HCT116 (cell line): ENCODE measurements around the gene PRDM1.

Experiments
- CTCF ChIP-seq, 3 experiments: fragments of 200-600 bp in 1 of 3; sonication (generic) in 1 of 3; IDR thresholded peaks in 2 of 3; conservative IDR thresholded peaks in 1 of 3; 2 replicates each; pipeline ENCODE4 v1.5.1; 2012 to 2017; ENCODE audit warnings: low read depth in 2 of 3, low read length in 2 of 3, antibody characterized with exemption in 1 of 3, borderline replicate concordance in 1 of 3, control low read depth in 1 of 3, mild to moderate bottlenecking in 1 of 3, mixed read lengths in 1 of 3, mixed run types in 1 of 3, moderate library complexity in 1 of 3; ENCODE audit not compliant: insufficient read depth in 1 of 3
- EGR1 ChIP-seq: IDR thresholded peaks from 2 replicates; pipeline ENCODE4 v1.6.1; 2012; ENCODE audit warnings: low read depth
- EZH2 ChIP-seq: fragments of 200-600 bp; sonication (generic); IDR thresholded peaks from 2 replicates; pipeline ENCODE4 v1.6.1; 2017; ENCODE audit warnings: antibody characterized with exemption, mixed run types
- MAX ChIP-seq: IDR thresholded peaks from 2 replicates; pipeline ENCODE4 v1.6.1; 2012
- POLR2A ChIP-seq: IDR thresholded peaks from 2 replicates; pipeline ENCODE4 v1.7.0; 2011; ENCODE audit warnings: borderline replicate concordance; ENCODE audit not compliant: insufficient read depth, insufficient read length; ENCODE audit errors: extremely low read depth
- POLR2AphosphoS5 ChIP-seq: IDR thresholded peaks from 2 replicates; pipeline ENCODE4 v1.6.1; 2011; ENCODE audit warnings: mild to moderate bottlenecking, low read depth, low read length, moderate library complexity
- SIN3A ChIP-seq: IDR thresholded peaks from 2 replicates; pipeline ENCODE4 v1.6.1; 2012; ENCODE audit warnings: low read depth
- SRF ChIP-seq: IDR thresholded peaks from 2 replicates; pipeline ENCODE4 v1.6.1; 2012; ENCODE audit warnings: low read depth
- TCF7L2 ChIP-seq: IDR thresholded peaks from 2 replicates; pipeline ENCODE4 v1.7.0; 2011; ENCODE audit warnings: borderline replicate concordance, inconsistent platforms; ENCODE audit not compliant: insufficient read depth, insufficient read length; ENCODE audit errors: extremely low read depth
- YY1 ChIP-seq: IDR thresholded peaks from 2 replicates; pipeline ENCODE4 v1.6.1; 2011; ENCODE audit warnings: low read length, low read depth, moderate library complexity, mild to moderate bottlenecking; ENCODE audit not compliant: insufficient replicate concordance; ENCODE audit errors: extremely low read depth
- ZNF274 ChIP-seq: fragments of 200-500 bp; sonication (Bioruptor generic); IDR thresholded peaks from 2 replicates; pipeline ENCODE4 v1.6.1; 2014; ENCODE audit warnings: mild to moderate bottlenecking, low read depth, low read length, inconsistent platforms
- TF ChIP-seq, protein P1 (sequence below): IDR thresholded peaks from 2 replicates; pipeline ENCODE4 v1.6.1; 2012; ENCODE audit warnings: low read depth

GRCh38 chr6:106112433-106112832 lies 26.3 kb downstream of the PRDM1 start:
- no peak for TF ChIP-seq CTCF (IDR thresholded peaks at IDR 0.05 in 2 of 3, conservative IDR thresholded peaks at IDR 0.05 in 1 of 3; ENCODE audit: borderline replicate concordance in 1 of 3, insufficient read depth in 1 of 3, low read depth in 2 of 3, low read length in 2 of 3)
- TF ChIP-seq TCF7L2 = no peak
- TF ChIP-seq, protein P1, sequence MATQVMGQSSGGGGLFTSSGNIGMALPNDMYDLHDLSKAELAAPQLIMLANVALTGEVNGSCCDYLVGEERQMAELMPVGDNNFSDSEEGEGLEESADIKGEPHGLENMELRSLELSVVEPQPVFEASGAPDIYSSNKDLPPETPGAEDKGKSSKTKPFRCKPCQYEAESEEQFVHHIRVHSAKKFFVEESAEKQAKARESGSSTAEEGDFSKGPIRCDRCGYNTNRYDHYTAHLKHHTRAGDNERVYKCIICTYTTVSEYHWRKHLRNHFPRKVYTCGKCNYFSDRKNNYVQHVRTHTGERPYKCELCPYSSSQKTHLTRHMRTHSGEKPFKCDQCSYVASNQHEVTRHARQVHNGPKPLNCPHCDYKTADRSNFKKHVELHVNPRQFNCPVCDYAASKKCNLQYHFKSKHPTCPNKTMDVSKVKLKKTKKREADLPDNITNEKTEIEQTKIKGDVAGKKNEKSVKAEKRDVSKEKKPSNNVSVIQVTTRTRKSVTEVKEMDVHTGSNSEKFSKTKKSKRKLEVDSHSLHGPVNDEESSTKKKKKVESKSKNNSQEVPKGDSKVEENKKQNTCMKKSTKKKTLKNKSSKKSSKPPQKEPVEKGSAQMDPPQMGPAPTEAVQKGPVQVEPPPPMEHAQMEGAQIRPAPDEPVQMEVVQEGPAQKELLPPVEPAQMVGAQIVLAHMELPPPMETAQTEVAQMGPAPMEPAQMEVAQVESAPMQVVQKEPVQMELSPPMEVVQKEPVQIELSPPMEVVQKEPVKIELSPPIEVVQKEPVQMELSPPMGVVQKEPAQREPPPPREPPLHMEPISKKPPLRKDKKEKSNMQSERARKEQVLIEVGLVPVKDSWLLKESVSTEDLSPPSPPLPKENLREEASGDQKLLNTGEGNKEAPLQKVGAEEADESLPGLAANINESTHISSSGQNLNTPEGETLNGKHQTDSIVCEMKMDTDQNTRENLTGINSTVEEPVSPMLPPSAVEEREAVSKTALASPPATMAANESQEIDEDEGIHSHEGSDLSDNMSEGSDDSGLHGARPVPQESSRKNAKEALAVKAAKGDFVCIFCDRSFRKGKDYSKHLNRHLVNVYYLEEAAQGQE = no peak
- no peak for TF ChIP-seq POLR2AphosphoS5
- TF ChIP-seq EGR1 = no peak
- no peak for TF ChIP-seq EZH2
- TF ChIP-seq ZNF274 = no peak
- no peak for TF ChIP-seq YY1
- TF ChIP-seq MAX = no peak
- TF ChIP-seq POLR2A = no peak
- TF ChIP-seq SRF = no peak
- no peak for TF ChIP-seq SIN3A
